ENCODE data around the gene SCFD2. TPM values are rescaled to one million over a fixed set of nuclear protein-coding genes. Genes with fewer than 3 reads are reported as not detected.

SCFD2 gene
- total RNA-seq, 1 donor from 2014 or later, result 22.8 TPM

DNA sequence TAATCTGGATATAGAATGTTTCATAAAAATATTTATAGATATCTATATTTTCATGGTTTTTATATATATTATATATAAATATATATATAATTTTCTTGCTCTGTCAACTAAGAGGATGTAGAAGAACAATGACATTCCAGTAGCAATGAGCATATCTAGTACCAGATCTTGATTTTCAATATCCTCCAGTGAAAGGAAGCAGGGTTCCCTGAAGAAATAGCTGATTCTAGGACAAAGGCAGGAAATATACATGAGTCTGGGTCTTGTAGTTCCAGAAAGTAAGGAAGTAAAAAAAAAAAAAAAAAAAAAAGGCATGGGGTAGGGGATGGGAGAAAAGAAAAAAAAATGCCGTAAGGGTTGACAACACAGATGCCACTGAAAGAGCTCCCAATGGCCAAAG lies 262.4 kb downstream of the SCFD2 start:
- no peak overlapping the region for H3K4me3 ChIP-seq
- no peaks in the 10 kb centered on the region for H3K36me3 ChIP-seq
- intact Hi-C loops (cut with DNase I), result no loop called here
- peaks cover 5 to 13% of the 10 kb centered on the region in 2 donors for H3K4me1 ChIP-seq
- H3K9me3 ChIP-seq, result no peaks in the 10 kb centered on the region
- no peak for DNase-seq (ENCODE audit: low spot score in 2 of 2)
- no peaks in the 10 kb centered on the region for H3K27me3 ChIP-seq
- TF ChIP-seq, protein P1, sequence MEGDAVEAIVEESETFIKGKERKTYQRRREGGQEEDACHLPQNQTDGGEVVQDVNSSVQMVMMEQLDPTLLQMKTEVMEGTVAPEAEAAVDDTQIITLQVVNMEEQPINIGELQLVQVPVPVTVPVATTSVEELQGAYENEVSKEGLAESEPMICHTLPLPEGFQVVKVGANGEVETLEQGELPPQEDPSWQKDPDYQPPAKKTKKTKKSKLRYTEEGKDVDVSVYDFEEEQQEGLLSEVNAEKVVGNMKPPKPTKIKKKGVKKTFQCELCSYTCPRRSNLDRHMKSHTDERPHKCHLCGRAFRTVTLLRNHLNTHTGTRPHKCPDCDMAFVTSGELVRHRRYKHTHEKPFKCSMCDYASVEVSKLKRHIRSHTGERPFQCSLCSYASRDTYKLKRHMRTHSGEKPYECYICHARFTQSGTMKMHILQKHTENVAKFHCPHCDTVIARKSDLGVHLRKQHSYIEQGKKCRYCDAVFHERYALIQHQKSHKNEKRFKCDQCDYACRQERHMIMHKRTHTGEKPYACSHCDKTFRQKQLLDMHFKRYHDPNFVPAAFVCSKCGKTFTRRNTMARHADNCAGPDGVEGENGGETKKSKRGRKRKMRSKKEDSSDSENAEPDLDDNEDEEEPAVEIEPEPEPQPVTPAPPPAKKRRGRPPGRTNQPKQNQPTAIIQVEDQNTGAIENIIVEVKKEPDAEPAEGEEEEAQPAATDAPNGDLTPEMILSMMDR (IDR thresholded peaks at IDR 0.05), result no peak
- no peak overlapping the region for H3K27ac ChIP-seq

DNA sequence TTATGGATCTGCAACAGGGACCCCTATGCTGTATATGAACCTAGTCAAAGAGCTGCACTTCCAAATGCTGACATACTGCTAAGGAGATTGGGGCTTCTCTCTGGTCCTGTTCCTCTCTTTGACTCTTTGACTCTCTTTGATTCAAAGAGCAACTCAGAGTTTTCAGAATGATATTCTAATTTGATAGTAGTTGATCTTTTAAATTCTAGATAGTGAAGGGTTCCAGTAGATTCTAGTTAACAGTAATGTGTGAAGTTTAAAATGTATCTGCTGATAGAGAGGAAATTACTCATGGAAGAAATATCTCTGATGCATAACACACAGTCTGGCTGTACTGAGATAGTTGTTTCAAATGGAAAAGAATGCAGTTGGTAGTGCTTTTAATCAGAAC lies 264.7 kb downstream of the SCFD2 start:
- H3K4me1 ChIP-seq, result peaks cover 5 to 13% of the 10 kb centered on the region in 2 donors
- H3K27ac ChIP-seq, result no peak overlapping the region
- intact Hi-C loops (cut with DNase I), result no loop called here
- H3K9me3 ChIP-seq, result no peaks in the 10 kb centered on the region
- no peak overlapping the region for H3K4me3 ChIP-seq
- H3K27me3 ChIP-seq, result no peaks in the 10 kb centered on the region
- TF ChIP-seq, protein P1 (IDR thresholded peaks at IDR 0.05), result no peak
- H3K36me3 ChIP-seq, result no peaks in the 10 kb centered on the region
- no peak for DNase-seq (ENCODE audit: low spot score in 2 of 2)

DNA sequence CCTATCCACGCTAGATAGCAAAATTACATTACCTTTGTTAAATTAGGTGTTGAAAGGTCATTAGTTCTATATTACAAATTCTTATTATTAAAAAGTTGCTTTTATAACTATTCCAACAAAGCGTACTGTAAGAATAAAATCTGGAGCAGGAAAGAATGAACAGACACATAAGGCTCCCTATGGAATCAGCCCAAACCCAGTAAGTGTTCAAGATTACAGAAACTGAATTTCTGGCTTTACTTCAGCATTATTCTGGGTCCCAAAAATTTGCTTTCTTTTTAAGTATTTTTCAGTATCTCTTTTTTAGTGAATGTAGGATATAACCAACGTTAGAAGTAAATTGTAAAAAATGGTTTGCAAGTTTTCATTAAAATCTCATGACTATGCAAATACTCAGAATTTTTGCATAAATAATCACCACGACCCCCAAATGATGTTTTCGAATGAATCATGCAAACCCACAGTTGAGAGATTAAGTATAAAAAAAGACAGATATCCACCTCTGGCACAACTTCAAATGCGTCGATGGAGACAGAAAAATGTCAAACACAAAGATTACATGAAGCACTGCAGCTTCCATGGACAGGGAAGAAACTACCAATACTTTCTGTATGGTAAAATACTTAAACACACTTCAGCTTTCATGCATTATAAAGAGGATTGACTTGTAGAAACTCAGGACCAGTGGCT lies 265.2 kb downstream of the SCFD2 start:
- intact Hi-C loops (cut with DNase I), result no loop called here
- Histone ChIP-seq H3K27ac (no peak overlapping the region), H3K36me3 (no peaks in the 10 kb centered on the region)

DNA sequence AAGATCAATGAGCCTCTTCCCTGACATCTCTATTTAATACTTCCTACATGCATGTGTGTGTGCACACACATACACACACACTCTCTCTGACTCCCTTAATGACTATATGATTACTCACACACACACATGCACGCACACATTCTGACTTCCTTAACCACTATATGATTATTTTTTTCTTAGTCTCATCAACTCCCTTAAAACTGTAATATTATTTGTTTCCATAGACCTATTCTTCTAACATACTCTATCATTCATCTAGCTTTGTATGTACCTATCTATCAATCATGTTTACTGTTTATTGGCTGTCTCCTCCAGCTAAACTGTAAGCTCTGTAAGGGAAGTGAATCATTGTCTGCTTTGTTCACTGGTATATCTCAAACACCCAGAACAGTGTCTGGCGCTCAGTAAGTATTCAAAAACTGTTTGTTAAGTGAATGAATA lies 267.2 kb downstream of the SCFD2 start:
- TF ChIP-seq, protein P1 (IDR thresholded peaks at IDR 0.05), result no peak
- Histone ChIP-seq H3K4me1 (peaks cover 5 to 13% of the 10 kb centered on the region in 2 donors), H3K27me3 (no peaks in the 10 kb centered on the region), H3K9me3 (no peaks in the 10 kb centered on the region), H3K36me3 (no peaks in the 10 kb centered on the region), H3K27ac (no peak overlapping the region), H3K4me3 (no peak overlapping the region)
- intact Hi-C loops (cut with DNase I), result no loop called here
- no peak for DNase-seq (ENCODE audit: low spot score in 2 of 2)

More for the DNA sequence above, 265.2 kb downstream of the SCFD2 start:
- no peaks in the 10 kb centered on the region for H3K9me3 ChIP-seq
- no peaks in the 10 kb centered on the region for H3K27me3 ChIP-seq
- TF ChIP-seq, protein P1 (IDR thresholded peaks at IDR 0.05), result no peak
- peaks cover 5 to 13% of the 10 kb centered on the region in 2 donors for H3K4me1 ChIP-seq
- DNase-seq (ENCODE audit: low spot score in 2 of 2), result no peak
- peak overlapping the region in 1 of 2 donors; percentile 2 for H3K4me3 ChIP-seq

DNA sequence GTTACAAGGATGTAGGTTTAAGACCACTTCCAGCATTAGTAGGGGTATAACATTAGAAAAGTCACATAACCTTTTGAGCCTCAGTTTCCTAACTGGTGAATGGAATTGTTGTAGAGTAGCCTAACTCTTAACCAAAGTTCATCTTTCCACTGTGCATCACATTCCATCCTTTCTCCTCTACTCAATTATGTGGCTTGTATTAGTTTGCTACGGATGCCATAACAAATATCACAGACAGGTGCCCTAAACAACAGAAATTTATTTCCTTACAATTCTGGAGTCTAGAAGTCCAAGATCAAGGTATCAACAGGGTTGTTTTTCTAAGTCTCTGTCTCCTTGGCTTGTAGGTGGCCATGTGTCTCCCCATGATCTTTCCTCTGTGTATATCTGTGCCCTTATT lies 271.8 kb downstream of the SCFD2 start:
- TF ChIP-seq, protein P1 (IDR thresholded peaks at IDR 0.05), result no peak
- Histone ChIP-seq H3K27ac (no peak overlapping the region), H3K4me1 (peaks cover 0 to 7% of the 10 kb centered on the region in 2 donors), H3K9me3 (no peaks in the 10 kb centered on the region), H3K27me3 (no peaks in the 10 kb centered on the region), H3K4me3 (no peak overlapping the region), H3K36me3 (no peaks in the 10 kb centered on the region)
- intact Hi-C loops (cut with DNase I), result no loop called here
- no peak for DNase-seq (ENCODE audit: low spot score in 2 of 2)
